Measurements from ENCODE around the gene LYZL1. TPM values are rescaled to one million over a fixed set of nuclear protein-coding genes. Genes with fewer than 3 reads are reported as not detected.
A peak's percentile ranks its signal among the peaks of the same experiment; 100 is the strongest.

LYZL1 gene
- total RNA-seq, 1 donor from 2014 or later: not detected

- H3K4me3 ChIP-seq: no peak overlapping the region
- H3K36me3 ChIP-seq: no peaks in the 10 kb centered on the region
- H3F3A ChIP-seq (ENCODE audit: low read depth): no peaks in the 10 kb centered on the region
- H4K20me1 ChIP-seq (ENCODE audit: low read depth): no peaks in the 10 kb centered on the region
- TF ChIP-seq EZH2 (IDR thresholded peaks at IDR 0.05): no peak
- TF ChIP-seq EZH2phosphoT487 (IDR thresholded peaks at IDR 0.05): no peak
- TF ChIP-seq CTCF (IDR thresholded peaks at IDR 0.05): no peak
- no peak overlapping the region for H3K4me2 ChIP-seq
- DNase-seq (ENCODE audit: low spot score): no peak
- Mint-ChIP-seq H3K4me1 (peaks cover 24% of the 10 kb centered on the region), H3K9me3 (peaks cover 4% of the 10 kb centered on the region), H3K27ac (peak overlapping the region; percentile 17), H3K36me3 (no peaks in the 10 kb centered on the region), H3K4me3 (no peak overlapping the region), H3K27me3 (ENCODE audit: insufficient read depth, low read depth) (peaks cover 5% of the 10 kb centered on the region)
- H3K27me3 ChIP-seq: no peaks in the 10 kb centered on the region
- no peaks in the 10 kb centered on the region for H3K9me3 ChIP-seq (ENCODE audit: low read depth)
- no peak overlapping the region for H2AFZ ChIP-seq (replicated peaks)
- H3K9ac ChIP-seq: no peak overlapping the region
- H3K4me1 ChIP-seq: no peaks in the 10 kb centered on the region
- no peaks in the 10 kb centered on the region for H3K79me2 ChIP-seq (ENCODE audit: low read depth)
- H3K27ac ChIP-seq: no peak overlapping the region
These were observed 38.2 kb downstream of the LYZL1 start for GRCh38 chr10:29326886-29327745.

GRCh38 chr10:29327746-29328102 lies 38.9 kb downstream of the LYZL1 start:
- peaks cover 4% of the 10 kb centered on the region for H3K9me3 Mint-ChIP-seq
- Histone ChIP-seq H3K4me1 (no peaks in the 10 kb centered on the region), H3K27me3 (no peaks in the 10 kb centered on the region), H2AFZ (replicated peaks) (no peak overlapping the region), H3K79me2 (ENCODE audit: low read depth) (no peaks in the 10 kb centered on the region), H4K20me1 (ENCODE audit: low read depth) (no peaks in the 10 kb centered on the region), H3K4me2 (no peak overlapping the region), H3K4me3 (no peak overlapping the region), H3K36me3 (no peaks in the 10 kb centered on the region), H3K9me3 (ENCODE audit: low read depth) (no peaks in the 10 kb centered on the region), H3K27ac (no peak overlapping the region), H3F3A (ENCODE audit: low read depth) (no peaks in the 10 kb centered on the region), H3K9ac (no peak overlapping the region)
- no peak for TF ChIP-seq EZH2 (IDR thresholded peaks at IDR 0.05)
- no peak for TF ChIP-seq EZH2phosphoT487 (IDR thresholded peaks at IDR 0.05)
- TF ChIP-seq CTCF (IDR thresholded peaks at IDR 0.05): no peak
- H3K36me3 Mint-ChIP-seq: no peaks in the 10 kb centered on the region
- peaks cover 28% of the 10 kb centered on the region for H3K4me1 Mint-ChIP-seq
- no peak for DNase-seq (ENCODE audit: low spot score)
- H3K27ac Mint-ChIP-seq: no peak overlapping the region
- no peak overlapping the region for H3K4me3 Mint-ChIP-seq
- H3K27me3 Mint-ChIP-seq (ENCODE audit: insufficient read depth, low read depth): peaks cover 5% of the 10 kb centered on the region

GRCh38 chr10:29328983-29329382 lies 40.1 kb downstream of the LYZL1 start:
- Mint-ChIP-seq H3K36me3 (no peaks in the 10 kb centered on the region), H3K27ac (no peak overlapping the region), H3K9me3 (peaks cover 4% of the 10 kb centered on the region), H3K27me3 (ENCODE audit: insufficient read depth, low read depth) (peaks cover 5% of the 10 kb centered on the region), H3K4me3 (no peak overlapping the region), H3K4me1 (peaks cover 23% of the 10 kb centered on the region)
- TF ChIP-seq CTCF (IDR thresholded peaks at IDR 0.05) (no peak), EZH2phosphoT487 (IDR thresholded peaks at IDR 0.05) (no peak), EZH2 (IDR thresholded peaks at IDR 0.05) (no peak)
- Histone ChIP-seq H3K36me3 (no peaks in the 10 kb centered on the region), H3K9me3 (ENCODE audit: low read depth) (no peaks in the 10 kb centered on the region), H3K9ac (no peak overlapping the region), H3K27me3 (no peaks in the 10 kb centered on the region), H3K4me2 (no peak overlapping the region), H3F3A (ENCODE audit: low read depth) (no peaks in the 10 kb centered on the region), H3K27ac (no peak overlapping the region), H3K4me3 (no peak overlapping the region), H4K20me1 (ENCODE audit: low read depth) (no peaks in the 10 kb centered on the region), H3K79me2 (ENCODE audit: low read depth) (no peaks in the 10 kb centered on the region), H3K4me1 (no peaks in the 10 kb centered on the region), H2AFZ (replicated peaks) (no peak overlapping the region)
- DNase-seq (ENCODE audit: low spot score): no peak

Data from neural progenitor cell (in vitro differentiated cells).